HG03378 (cell line): ENCODE data around the gene DCXR.

Experiments used
- ATAC-seq: cut with Tn5 transposase; IDR thresholded peaks from one replicate; pipeline ENCODE4 v1.9.1; 2021; ENCODE audit warnings: mild to moderate bottlenecking, moderate library complexity; ENCODE audit not compliant: unreplicated experiment

The DCXR gene

DNA sequence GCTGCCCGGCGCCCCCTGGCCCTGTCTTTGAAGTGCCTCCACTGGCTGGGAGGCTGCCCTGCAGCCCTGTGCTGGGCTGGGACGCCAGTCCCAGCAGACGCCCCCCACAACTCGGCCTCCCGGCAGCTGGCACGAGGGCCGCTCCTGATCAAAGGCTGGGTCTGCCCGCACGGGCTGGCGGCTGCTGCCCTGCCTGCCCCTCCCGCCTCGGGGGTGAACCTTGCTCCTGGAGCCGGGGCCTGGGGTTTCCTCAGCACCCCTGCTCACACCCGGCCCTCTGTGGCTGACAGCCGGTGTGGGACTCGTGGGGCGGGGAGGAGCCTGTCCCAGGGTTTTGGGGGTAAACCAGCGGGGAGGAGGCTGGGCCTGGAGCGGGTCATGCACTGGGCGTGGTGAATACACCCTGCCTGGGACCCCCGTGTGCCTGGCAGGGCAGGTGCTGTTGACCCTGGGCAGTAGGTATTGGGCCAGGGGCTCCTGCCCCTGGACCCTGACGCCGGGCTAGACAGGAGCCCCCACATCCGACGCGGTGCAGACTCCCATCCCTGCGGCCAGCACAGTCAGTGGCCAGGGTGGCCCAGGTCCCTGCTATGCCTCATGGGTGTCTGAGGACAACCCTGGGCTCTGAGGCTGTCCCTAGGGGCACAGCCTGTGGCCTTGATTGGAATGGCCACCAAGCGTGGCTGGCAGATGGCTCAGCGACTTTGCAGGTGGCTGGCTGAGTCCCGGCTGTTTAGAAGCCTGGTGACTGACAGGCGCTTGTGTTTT, 36.5 kb downstream of the DCXR start:
- ATAC-seq, result no peak

DNA sequence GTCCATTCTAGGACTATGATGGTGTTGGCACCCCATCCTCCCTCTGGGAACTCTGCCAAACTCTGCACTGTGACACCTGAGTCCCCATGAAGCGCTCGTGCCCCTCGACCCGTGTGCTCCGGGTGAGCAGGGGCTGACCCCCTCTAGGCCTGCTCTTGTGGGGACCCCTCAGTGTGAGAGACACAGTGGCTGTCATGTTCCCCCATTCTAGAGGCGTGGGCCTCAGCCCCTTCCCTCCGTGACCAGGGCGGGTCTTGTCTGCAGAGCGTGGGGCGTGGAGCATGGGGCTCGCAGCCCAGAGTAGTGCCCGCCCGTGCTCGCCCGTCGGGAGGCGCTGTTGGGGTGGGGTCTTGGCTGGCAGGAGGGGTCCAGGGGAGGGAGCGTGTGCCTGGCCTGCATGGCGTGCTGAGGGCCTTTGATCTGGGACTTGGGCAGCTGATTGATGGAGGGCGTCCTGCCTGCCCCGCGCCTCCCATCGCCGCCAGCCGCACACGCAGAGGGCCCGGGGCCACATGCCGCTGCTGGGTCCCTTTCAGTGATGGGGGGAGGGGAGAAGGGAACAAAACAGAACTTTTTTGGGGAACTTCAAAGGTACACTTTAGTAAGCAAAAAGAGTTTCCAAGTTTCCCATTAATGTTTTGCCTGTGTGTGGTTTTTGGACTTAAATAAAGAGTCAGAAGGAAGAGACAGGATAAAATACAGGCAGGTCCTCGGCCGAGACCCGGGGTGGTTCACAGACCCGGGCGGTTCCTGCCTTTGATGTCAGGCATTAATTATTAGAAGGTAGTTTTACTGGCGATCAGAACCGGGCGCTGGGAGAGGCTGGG, 37.3 kb downstream of the DCXR start:
- no peak for ATAC-seq

DNA sequence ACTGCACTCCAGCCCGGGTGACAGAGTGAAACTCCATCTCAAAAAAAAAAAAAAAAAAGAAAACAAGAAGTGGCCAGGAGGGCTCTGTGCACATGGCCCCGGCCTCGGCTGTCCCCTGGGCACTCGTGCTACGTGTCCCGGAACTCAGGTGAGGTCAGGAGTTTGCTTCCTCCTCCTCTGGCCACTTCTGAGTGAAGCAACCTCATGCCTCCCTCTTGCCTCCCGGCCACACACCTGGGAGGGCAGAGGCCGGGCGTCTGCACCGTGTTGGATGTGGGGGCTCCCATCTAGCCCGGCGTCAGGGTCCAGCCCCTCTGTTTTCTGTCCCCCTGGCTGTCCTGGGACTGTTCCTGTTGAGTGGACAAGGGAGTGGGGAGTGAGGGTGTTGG, 37.9 kb downstream of the DCXR start:
- no peak for ATAC-seq

DNA sequence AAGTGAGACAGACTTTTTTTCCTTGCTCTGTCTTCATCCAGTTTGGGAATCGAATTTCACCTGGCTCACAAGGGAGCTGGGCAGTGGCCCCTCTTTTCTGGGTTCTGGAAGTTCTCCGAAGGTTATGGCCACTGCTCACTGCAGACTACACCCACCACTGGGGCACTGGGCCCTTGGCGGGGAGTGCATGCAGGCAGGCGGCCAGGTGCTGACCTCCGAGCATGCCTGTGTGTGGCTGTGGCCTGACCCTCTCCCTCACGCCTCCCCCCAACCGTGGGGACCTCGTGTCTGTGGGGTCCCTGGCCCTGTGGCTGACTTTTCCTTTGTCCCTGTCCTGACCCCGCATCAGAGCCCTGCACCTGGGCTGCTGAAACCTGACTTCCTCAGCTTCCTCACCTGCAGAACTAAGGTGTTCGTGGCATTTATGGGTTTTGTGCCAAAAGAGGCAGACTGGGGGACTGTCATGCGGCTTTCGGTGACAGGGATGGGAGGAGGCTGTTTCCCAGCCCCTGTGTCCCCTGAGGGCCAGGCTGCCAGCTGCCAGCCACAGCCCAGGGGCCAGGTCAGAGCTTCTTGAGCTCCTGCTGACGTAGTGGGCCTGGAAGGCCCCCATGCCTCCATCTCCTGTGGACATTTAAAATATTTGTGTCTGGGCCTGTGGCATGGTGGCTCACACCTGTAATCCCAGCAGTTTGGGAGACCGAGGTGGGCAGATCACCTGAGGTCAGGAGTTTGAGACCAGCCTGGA, 38.6 kb downstream of the DCXR start:
- no peak for ATAC-seq

DNA sequence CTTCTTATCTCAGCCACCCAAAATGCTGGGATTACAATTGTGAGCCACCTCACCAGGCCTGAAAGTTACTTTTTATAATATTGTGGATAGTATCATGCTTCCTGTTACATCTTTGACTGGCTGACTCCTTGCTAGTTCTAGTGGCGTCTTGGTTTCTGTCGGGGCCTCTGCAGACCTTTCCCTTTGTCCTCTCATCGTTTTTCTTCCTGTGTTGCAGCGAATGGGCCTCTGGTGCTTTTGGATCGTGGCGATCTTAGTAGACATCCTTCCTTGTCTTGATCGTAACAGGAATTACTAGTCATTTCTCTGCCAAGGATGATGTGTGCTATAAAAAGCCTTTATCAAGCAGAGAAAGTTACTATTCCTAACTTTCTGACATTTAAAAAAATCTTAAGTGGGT, 39.3 kb downstream of the DCXR start:
- no peak for ATAC-seq

DNA sequence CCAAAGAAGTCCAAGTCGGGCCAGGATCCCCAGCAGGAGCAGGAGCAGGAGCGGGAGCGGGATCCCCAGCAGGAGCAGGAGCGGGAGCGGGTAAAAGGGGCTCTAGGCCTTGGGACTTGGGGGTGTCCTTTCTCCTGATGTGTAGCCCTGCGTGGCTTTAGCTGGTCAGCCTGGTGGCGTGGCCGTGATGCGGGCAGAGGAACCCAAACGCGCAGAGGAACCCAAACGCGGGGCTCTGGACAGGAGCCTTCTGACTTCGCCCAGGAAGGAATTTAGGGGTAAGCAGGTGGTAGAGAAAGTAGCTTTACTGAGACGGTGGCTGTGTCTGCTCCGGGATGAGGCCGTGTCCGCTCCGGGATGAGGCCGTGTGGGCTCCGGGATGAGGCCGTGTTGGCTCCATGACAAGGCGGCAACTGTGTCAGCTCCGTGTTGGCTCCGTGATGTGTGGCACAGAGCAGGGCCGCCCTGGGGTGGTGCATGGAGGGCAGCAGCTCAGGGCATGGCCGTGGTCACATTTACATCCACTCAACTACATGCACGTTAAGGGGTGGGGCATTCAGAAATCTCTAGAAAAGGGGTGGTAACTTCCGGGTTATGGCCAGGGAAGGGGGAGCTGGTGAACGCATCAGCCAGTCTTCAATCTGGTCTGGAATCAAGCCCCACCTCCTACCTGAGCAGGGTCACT, 40.6 kb downstream of the DCXR start:
- ATAC-seq, result no peak

DNA sequence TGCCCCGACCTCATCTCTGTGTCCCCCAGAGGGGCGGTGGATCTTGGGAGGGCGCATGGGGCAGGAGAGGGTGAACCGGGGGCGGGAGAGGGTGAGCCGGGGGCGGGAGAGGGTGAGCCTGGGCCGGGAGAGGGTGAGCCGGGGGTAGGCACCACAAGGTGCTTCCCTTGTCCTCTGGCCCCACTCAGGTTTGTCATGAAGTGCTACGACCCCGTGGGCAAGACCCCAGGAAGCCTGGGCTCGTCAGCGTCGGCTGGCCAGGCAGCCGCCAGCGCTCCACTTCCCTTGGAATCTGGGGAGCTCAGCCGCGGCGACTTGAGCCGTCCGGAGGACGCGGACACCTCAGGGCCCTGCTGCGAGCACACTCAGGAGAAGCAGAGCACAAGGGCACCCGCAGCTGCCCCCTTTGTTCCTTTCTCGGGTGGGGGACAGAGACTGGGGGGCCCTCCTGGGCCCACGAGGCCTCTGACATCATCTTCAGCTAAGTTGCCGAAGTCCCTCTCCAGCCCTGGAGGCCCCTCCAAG, 41.2 kb downstream of the DCXR start:
- ATAC-seq, result no peak

DNA sequence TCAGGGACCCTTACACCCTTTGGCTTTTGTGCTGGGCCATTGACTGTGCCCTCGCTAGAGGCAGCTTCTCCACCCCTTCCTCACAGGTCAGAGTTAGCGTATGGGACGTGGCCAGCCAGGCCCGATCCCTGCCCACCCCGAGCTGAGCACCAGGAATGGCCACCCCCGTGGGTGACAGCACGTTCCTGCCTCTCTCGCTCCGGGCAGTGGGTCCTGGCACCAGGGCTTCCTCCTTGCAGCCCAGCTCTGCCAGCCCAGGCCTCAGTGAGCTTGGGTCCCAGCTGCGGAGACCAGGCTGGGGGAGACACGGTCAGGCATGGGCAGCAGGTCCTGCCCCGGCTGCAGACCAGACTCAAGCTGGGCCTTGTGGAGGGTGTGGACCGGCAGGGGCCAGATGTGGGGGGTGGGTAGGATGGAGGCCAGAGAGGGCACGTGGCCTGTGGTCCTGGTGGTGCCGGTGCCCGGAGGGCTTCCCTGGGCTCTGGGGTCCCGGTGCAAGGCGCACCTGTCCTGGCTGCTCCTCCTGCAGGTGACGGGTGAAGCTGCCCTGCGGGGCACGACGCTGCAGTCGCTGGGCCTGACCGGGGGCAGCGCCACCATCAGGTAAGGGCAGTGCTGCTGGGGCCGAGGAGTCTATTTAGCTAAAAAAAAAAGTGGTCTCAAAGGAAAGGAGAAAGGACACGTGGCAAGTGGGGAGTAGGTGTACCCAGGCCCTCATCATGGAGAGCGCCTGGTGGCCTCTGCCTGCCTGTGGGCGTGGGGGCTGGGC, 41.9 kb downstream of the DCXR start:
- no peak for ATAC-seq

DNA sequence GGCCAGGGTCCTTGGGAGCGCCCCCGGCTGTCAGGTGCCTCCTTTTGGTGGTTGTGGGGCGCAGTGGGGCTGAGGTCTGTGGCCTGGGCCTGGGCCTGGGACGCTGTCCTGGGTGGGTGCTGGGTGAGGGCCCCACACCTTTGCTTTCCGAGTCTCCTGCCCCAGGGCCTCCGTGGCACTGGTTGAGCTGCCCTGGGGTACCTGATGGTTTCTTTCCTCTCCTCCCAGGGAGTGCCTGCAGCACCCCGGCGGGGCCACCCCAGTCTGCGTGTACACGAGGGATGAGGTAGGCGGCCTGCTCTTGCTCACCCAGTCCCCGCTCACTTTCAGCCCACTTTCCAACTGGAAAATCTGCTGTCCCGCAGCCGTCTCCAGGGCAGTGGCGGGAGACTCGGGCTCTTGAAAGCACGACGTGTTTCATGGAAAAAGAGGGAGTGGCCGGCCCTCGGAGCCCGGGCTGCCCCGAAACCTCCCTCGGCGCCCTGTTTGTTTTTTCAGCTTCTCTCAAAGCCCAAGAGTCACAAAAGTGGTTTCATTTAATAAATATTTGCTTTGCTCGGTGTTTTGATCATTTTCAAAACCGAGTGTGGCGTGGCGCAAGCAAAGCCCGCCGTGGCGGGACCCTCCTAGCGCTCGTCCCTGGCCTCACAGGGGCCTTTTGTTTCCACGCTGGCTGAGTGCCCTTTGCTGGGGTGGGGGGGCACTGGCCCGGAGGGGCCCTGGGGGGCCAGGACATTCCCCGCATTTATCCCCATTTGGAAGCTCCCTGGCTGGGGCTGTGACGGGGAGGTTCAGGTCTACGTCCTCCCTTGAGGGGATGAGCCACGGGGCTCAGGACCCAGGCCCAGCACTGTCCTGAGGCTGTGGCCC, 42.7 kb downstream of the DCXR start:
- no peak for ATAC-seq

DNA sequence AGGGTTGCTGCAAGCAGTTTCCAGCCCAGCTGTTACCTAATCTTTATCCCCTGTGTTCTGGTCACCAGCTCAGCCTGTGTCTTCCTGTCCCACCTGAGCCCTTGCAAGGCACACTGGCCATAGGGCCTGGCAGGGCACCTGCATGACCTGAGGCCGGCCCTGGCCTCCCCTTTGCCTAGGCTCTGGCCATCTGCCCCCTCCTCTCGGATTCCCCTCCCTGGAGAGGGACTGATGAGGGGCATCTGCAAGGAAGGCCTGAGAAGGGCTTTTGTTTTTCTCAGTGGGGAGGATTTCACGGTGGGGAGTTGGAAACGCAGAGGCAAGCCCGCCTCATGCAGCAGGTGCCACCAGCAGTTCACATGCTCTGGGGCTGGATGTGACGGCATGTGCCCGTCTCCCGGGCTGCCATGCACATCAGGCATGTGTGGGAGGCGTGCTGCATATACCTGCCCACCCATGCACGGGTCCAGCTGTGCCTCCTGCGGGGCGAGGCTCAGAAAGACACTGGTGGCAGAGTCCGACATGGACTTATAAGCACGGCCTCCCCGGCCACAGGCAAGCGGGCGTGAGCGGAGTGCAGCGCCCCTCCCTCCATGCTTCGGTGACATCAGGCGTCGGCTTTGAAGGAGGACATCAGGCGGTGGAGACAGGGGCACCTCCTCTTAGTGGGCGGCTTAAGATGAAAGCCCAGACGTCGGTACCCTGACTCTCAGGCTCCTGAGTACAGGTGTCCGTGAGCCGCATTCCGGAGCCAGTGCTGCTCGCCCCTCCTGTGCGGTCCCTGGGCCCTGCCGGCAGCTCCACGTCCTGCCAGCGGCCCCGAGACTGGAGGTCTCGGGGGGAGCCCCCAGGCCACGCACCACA, 43.5 kb downstream of the DCXR start:
- no peak for ATAC-seq

DNA sequence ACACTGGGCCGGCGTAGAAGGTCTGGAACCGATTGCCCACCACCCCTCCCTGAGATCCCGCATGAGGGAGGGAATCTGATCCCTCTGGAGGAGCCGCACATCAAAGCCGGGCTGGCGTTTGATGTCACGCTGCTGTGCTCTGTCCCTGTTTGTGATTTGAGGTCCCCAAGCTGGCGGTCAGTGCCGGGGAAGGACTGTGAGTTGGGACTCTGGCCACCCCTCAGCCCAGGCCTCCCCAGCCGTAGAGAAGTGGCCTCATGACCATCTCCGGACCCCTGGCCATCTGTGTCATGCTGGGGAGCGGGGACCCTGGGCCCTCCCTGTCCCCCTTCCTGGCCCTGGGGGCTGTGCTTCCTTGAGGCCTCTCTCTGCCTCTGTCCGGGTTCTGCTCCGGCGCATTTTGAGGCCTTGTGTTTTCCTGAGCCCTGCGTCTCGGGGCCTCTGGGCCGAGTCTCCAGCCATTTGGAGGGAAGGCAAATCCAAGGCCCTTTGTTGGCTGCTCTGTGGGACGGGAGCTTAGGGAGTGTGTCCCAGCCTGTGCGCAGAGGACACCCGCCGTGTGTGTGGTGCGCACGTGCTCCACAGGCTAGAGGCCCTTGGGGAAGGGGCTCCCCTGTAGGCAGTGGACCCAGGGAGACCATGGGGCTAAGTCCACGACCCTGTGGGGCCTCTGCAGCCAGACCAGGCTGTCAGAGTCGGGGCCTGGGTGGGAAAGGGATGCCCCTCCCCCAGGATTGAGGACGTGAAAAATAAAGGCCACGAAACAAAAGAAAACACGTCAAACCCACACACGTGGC, 45.0 kb downstream of the DCXR start:
- no peak for ATAC-seq

DNA sequence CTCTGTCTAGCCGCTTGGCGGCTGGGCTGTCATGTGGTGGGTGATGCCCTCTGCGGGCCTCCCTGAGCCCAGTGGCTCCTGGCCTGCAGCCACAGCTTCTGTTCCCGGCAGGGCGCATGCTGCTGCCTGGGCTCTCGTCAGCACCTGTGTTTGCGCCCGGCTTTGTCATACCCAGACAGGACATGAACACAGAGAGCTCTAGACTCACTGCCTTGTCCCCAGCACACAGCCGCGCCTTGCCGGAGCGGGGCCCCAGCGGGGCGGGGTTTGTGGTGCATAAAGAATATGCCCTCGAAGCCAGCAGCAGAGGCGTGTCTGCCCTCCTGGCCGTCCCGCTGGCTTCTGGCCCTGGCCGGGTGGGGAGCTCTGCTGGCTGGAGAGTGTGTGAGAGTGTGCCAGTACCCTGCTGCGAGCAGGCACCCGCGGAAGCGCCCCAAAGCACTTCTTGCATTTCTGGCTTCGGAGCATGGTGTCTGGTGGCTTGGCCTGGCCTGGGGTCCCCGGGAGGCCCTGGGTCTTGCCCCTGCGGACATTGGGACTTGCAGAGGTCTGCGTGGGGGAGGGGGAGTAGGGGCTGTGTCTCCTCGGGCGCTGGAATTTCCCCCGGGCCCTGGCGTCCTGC, 45.7 kb downstream of the DCXR start:
- ATAC-seq, result no peak

DNA sequence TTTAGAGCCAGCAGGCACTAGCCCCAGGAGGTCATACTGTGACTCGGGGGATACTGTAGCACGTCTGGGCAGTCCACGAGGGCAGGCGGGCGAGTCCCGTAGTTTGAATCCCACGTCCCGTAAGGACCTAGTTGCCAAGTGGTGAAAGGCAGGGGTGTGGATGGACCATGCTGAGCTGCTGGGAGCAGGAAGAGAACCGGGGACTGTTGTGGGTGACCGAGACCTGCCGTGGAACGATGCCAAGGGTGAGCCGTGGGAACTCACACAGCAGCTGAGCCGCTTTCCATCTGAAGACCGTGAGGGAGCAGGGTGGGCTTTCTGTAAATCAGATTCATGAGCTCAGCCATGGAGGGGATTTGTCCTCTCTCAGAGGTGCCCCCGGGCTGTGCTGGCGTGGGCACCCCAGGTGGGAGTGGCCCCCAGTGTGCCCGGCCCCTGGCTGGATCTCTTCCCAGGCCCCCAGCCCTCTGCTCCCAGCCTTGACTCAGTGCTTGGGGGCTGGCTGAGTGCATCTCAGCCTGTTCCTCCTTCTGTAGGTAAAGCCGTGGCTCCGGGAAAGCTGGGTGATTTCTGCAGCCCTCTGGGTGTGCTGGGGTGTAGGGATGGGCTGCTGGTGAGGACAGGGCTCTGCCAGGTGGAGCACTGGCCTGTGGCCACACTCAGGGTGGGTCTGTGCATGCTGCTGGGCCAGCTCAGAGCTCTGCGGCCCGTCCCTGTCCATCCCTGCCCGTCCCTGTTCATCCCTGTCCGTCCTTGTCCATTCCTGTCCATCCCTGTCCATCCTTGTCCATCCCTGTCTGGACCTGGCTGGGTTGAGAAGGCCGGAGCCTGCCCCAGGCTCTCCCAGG, 46.4 kb downstream of the DCXR start:
- no peak for ATAC-seq

DNA sequence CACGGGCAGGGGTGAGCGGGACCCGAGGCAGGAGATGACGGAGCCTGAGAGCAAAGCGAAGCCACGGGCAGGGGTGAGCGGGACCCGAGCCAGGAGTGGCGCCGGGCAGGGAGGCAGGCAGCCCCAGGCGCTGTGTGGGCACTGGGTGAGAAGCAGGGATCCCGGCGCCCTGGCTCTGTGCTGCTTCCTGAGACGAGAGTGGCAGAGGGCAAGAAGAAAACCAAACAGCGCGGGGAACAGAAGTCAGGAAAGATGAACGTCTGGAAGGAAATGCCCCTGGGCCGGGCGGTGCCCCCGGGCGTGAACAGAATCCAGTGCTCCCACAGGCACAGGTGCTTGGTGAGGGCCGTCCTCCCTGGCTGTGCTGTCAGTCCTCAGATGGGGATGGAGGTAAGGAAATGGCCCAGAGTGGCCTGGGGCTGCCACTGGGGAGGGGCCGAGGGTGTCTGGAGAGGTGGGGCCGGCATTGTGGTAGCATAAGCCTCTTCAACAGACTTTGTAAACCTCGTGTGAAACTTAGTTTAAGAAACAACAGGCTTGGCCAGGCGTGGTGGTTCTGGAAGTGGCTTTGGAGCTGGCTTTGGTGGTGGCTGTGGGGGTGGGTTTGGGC, 50.2 kb downstream of the DCXR start:
- ATAC-seq, result no peak

DNA sequence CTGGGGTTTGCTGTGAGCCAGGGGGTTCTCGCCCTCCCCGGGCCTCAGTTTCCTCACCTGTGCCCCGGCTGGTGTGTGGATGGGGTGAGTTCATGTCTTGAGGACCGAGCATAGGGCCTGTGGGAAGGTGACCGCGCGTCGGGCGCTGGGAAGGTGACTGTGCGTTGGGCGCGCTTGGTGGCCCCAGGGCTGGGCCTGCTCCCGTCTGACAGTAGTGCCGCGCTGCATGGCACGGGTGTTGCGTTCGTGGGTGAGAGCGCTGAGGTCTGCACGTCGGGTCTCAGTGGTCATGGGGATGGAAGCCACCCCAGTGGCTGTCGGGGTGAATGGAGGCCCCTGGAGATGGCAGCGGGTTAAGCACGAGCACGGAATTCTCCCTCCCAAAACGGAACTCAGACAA, 50.9 kb downstream of the DCXR start:
- ATAC-seq, result no peak
